PC-9 (cell line): ENCODE results near the gene CPN1. TPM values are rescaled to one million over a fixed set of nuclear protein-coding genes. Genes with fewer than 3 reads are reported as not detected.

ENCODE experiments used
- BruUV-seq: library from RNA; stranded (reverse); fragments of 400-500 nt; replicated peaks from 2 replicates; lab custom pipeline; 2021; lab: Mats Ljungman, UMichigan
- CTCF ChIA-PET: fragments of 300-600 bp; sonication (Branson Sonifier 250); formaldehyde crosslinking; loops from one replicate; lab custom pipeline; 2022; ENCODE audit warnings: antibody characterized with exemption; lab: Charles Lee
- POLR2A ChIA-PET: fragments of 300-600 bp; sonication (Branson Sonifier 250); formaldehyde crosslinking; loops from one replicate; lab custom pipeline; 2022; ENCODE audit warnings: antibody characterized with exemption; ENCODE audit not compliant: unreplicated experiment; lab: Charles Lee
- DNase-seq, 2 experiments: peaks; one replicate each; pipeline versions ENCODE4 v3.0.0 to v3.0.0-alpha.2; 2015 to 2022; ENCODE audit warnings: mixed read lengths in 1 of 2
- H2AFZ ChIP-seq: fragments of 200-600 bp; sonication (generic); 2 replicates; pipeline ENCODE4 v1.8.1; 2017; ENCODE audit warnings: antibody characterized with exemption
- H3F3A ChIP-seq: fragments of 200-600 bp; sonication (generic); 2 replicates; pipeline ENCODE4 v1.8.1; 2017; ENCODE audit warnings: antibody characterized with exemption, mild to moderate bottlenecking, low read depth; ENCODE audit not compliant: insufficient read depth
- H3K27ac ChIP-seq: fragments of 200-600 bp; sonication (generic); 2 replicates; pipeline ENCODE4 v1.6.1; 2016; ENCODE audit warnings: mixed run types
- H3K27me3 ChIP-seq: fragments of 200-600 bp; sonication (generic); 2 replicates; pipeline ENCODE4 v1.6.1; 2016; ENCODE audit warnings: low read depth, mixed run types; ENCODE audit not compliant: insufficient read depth
- H3K36me3 ChIP-seq: fragments of 200-600 bp; sonication (generic); 2 replicates; pipeline ENCODE4 v1.6.1; 2016; ENCODE audit warnings: low read depth, mixed run types
- H3K4me1 ChIP-seq: fragments of 200-600 bp; sonication (generic); replicated peaks from 2 replicates; pipeline ENCODE4 v1.6.1; 2016; ENCODE audit warnings: mixed run types; ENCODE audit not compliant: insufficient read depth
- H3K4me2 ChIP-seq: fragments of 200-600 bp; sonication (generic); 2 replicates; pipeline ENCODE4 v1.6.1; 2017; ENCODE audit warnings: mixed run types
- H3K4me3 ChIP-seq: fragments of 200-600 bp; sonication (generic); 2 replicates; pipeline ENCODE4 v1.6.1; 2016; ENCODE audit warnings: mixed run types
- H3K79me2 ChIP-seq: fragments of 200-600 bp; sonication (generic); 2 replicates; pipeline ENCODE4 v1.6.1; 2017; ENCODE audit warnings: low read depth, mixed run types
- H3K9me2 ChIP-seq: fragments of 200-600 bp; sonication (generic); 2 replicates; pipeline ENCODE4 v1.8.1; 2017; ENCODE audit warnings: mild to moderate bottlenecking; ENCODE audit not compliant: insufficient read depth
- H3K9me3 ChIP-seq: fragments of 200-600 bp; sonication (generic); 2 replicates; pipeline ENCODE4 v1.8.1; 2016; ENCODE audit warnings: low read depth; ENCODE audit not compliant: insufficient read depth
- H4K20me1 ChIP-seq: fragments of 200-600 bp; sonication (generic); 2 replicates; pipeline ENCODE4 v1.8.1; 2017; ENCODE audit not compliant: insufficient read depth
- EZH2 ChIP-seq: fragments of 200-600 bp; sonication (generic); IDR thresholded peaks from 2 replicates; pipeline ENCODE4 v1.8.0; 2017; ENCODE audit warnings: antibody characterized with exemption, low read depth
- intact Hi-C: fragments of 100-400 bp; cut with micrococcal nuclease; formaldehyde crosslinking; loops from one replicate; pipeline ENCODE4 v1.10.0; 2022; ENCODE audit not compliant: unreplicated experiment
- total RNA-seq: library from RNA; stranded (reverse); gene quantifications from 2 replicates; pipeline ENCODE4 v1.2.3, GENCODE V29; 2021
- TF ChIP-seq, protein P1 (sequence below): fragments of 200-600 bp; sonication (generic); conservative IDR thresholded peaks from 2 replicates; pipeline ENCODE4 v1.6.1; 2017; ENCODE audit warnings: mixed run types, antibody characterized with exemption, mild to moderate bottlenecking, moderate library complexity

The CPN1 gene
- total RNA-seq, 1 experiment from 2014 or later = not detected

DNA sequence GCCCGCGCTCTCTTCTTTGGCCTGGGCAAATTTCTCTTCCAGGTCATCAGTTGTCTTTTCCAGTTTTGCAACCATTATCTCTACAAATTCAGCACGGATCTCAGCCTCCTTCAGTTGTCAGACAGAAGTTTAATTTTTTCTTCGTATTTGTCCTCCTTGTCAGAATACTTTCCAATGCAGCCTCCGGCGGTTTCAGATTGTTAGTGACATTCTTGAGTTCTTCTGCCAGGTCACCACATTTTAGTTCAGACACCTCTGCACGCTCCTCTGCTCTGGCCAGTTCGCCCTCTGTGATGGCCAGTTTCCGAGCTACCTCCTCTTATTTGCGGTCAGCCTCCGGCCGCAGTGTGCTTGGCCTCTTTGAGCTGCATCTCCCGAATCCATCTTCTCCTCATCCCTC is 32.8 kb upstream of the CPN1 start:
- no peaks in the 10 kb centered on the region for H3K4me1 ChIP-seq
- POLR2A ChIA-PET = no interaction called here
- no peaks in the 10 kb centered on the region for H3K27me3 ChIP-seq
- no peaks in the 10 kb centered on the region for H4K20me1 ChIP-seq
- no peak overlapping the region for H3K4me2 ChIP-seq
- DNase-seq = no peak
- intact Hi-C loops = no loop called here
- H3F3A ChIP-seq = no peaks in the 10 kb centered on the region
- no TSS peak for BruUV-seq
- no peaks in the 10 kb centered on the region for H3K9me2 ChIP-seq
- no peaks in the 10 kb centered on the region for H3K36me3 ChIP-seq
- H3K9me3 ChIP-seq = no peaks in the 10 kb centered on the region
- no peak overlapping the region for H3K4me3 ChIP-seq
- H3K79me2 ChIP-seq = no peaks in the 10 kb centered on the region
- no peak overlapping the region for H3K27ac ChIP-seq
- no peak overlapping the region for H2AFZ ChIP-seq
- TF ChIP-seq EZH2 = no peak
- TF ChIP-seq, protein P1, sequence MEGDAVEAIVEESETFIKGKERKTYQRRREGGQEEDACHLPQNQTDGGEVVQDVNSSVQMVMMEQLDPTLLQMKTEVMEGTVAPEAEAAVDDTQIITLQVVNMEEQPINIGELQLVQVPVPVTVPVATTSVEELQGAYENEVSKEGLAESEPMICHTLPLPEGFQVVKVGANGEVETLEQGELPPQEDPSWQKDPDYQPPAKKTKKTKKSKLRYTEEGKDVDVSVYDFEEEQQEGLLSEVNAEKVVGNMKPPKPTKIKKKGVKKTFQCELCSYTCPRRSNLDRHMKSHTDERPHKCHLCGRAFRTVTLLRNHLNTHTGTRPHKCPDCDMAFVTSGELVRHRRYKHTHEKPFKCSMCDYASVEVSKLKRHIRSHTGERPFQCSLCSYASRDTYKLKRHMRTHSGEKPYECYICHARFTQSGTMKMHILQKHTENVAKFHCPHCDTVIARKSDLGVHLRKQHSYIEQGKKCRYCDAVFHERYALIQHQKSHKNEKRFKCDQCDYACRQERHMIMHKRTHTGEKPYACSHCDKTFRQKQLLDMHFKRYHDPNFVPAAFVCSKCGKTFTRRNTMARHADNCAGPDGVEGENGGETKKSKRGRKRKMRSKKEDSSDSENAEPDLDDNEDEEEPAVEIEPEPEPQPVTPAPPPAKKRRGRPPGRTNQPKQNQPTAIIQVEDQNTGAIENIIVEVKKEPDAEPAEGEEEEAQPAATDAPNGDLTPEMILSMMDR = no peak
- CTCF ChIA-PET = no interaction called here

DNA sequence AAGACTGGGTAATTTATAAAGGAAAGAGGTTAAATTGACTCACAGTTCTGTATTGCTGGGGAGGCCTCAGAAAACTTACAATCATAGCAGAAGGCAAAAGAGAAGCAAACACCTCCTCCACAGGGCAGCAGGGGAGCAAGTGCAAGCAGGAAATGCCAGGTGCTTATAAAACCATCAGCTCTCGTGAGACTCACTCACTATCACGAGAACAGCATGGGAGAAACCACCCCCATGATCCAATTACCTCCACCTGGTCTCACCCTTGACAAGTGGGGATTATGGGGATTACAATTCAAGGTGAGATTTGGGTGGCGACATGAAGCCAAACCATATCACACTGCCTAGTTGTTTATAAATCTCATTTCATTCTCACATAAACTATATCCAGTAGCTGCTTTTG is 28.0 kb upstream of the CPN1 start:
- H4K20me1 ChIP-seq = no peaks in the 10 kb centered on the region
- no peaks in the 10 kb centered on the region for H3K36me3 ChIP-seq
- no peaks in the 10 kb centered on the region for H3K27me3 ChIP-seq
- no peaks in the 10 kb centered on the region for H3F3A ChIP-seq
- no peaks in the 10 kb centered on the region for H3K79me2 ChIP-seq
- no peak overlapping the region for H2AFZ ChIP-seq
- ChIA-PET POLR2A (no interaction called here), CTCF (no interaction called here)
- H3K27ac ChIP-seq = no peak overlapping the region
- H3K4me1 ChIP-seq = no peaks in the 10 kb centered on the region
- no peak for DNase-seq
- H3K9me3 ChIP-seq = no peaks in the 10 kb centered on the region
- TF ChIP-seq, protein P1 = no peak
- no peak for TF ChIP-seq EZH2
- no TSS peak for BruUV-seq
- no peak overlapping the region for H3K4me2 ChIP-seq
- H3K9me2 ChIP-seq = no peaks in the 10 kb centered on the region
- intact Hi-C loops = no loop called here
- H3K4me3 ChIP-seq = no peak overlapping the region

GRCh38 chr10:100106865-100107264 is 25.2 kb upstream of the CPN1 start:
- intact Hi-C loops = no loop called here
- no peaks in the 10 kb centered on the region for H3K27me3 ChIP-seq
- no peaks in the 10 kb centered on the region for H3K9me2 ChIP-seq
- H3K4me3 ChIP-seq = no peak overlapping the region
- no TSS peak for BruUV-seq
- TF ChIP-seq EZH2 = no peak
- TF ChIP-seq, protein P1 = no peak
- H3K9me3 ChIP-seq = no peaks in the 10 kb centered on the region
- H3K79me2 ChIP-seq = no peaks in the 10 kb centered on the region
- H3K4me2 ChIP-seq = no peak overlapping the region
- H3F3A ChIP-seq = no peaks in the 10 kb centered on the region
- DNase-seq = no peak
- POLR2A ChIA-PET = no interaction called here
- CTCF ChIA-PET = no interaction called here
- H3K27ac ChIP-seq = no peak overlapping the region
- H3K4me1 ChIP-seq = no peaks in the 10 kb centered on the region
- H3K36me3 ChIP-seq = no peaks in the 10 kb centered on the region
- no peak overlapping the region for H2AFZ ChIP-seq
- H4K20me1 ChIP-seq = no peaks in the 10 kb centered on the region
